ENCODE data around the gene SLC2A3.
"Not testable (repeated sequence)": the region's sequence is repeated elsewhere in the genome, so short reads cannot be mapped to it uniquely, and the experiment has no call there.

DNA sequence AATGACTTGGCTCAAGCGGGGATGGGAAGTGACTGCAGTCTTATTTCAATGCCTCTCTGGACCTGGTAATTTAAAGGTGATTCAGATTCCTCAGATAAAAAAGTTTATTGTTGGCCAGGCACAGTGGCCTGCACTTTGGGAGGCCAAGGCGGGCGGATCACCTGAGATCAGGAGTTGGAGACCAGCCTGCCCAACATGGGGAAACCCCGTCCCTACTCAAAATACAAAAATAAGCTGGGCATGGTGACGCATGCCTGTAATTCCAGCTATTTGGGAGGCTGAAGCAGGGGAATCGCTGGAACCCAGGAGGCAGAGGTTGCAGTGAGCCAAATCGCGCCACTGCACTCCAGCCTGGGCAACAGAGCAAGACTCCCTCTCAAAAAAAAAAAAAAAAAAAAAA lies 8.8 kb upstream of the SLC2A3 start:
- TF ChIP-seq, protein P1, sequence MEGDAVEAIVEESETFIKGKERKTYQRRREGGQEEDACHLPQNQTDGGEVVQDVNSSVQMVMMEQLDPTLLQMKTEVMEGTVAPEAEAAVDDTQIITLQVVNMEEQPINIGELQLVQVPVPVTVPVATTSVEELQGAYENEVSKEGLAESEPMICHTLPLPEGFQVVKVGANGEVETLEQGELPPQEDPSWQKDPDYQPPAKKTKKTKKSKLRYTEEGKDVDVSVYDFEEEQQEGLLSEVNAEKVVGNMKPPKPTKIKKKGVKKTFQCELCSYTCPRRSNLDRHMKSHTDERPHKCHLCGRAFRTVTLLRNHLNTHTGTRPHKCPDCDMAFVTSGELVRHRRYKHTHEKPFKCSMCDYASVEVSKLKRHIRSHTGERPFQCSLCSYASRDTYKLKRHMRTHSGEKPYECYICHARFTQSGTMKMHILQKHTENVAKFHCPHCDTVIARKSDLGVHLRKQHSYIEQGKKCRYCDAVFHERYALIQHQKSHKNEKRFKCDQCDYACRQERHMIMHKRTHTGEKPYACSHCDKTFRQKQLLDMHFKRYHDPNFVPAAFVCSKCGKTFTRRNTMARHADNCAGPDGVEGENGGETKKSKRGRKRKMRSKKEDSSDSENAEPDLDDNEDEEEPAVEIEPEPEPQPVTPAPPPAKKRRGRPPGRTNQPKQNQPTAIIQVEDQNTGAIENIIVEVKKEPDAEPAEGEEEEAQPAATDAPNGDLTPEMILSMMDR (IDR thresholded peaks at IDR 0.05; ENCODE audit: extremely low read depth in 1 of 2, insufficient read depth in 1 of 2, low read depth in 1 of 2, low read length in 2 of 2), result not testable (repeated sequence)
- TF ChIP-seq POLR2AphosphoS5 (IDR thresholded peaks at IDR 0.05; ENCODE audit: insufficient read depth, low read depth, low read length), result not testable (repeated sequence)
